Left lung (tissue), 10 donors: Measurements from ENCODE around the gene SLIT2. TPM values are rescaled to one million over a fixed set of nuclear protein-coding genes. Genes with fewer than 3 reads are reported as not detected.
A peak's percentile ranks its signal among the peaks of the same experiment; 100 is the strongest.

Experiments used
- ATAC-seq: fragments of 200-7000 bp; cut with Tn5 transposase; one replicate; pipeline ENCODE4 v1.9.1; 2020; ENCODE audit warnings: moderate library complexity
- DNase-seq, 4 donors: peaks; one replicate each; pipeline ENCODE4 v3.0.0-alpha.2; 2013 to 2020
- H3K27ac ChIP-seq, 2 donors: fragments of 200-600 bp; sonication (generic) in 1 of 2; one replicate each; pipeline versions ENCODE4 v1.5.0 to v1.8.0; 2020 to 2021
- H3K27me3 ChIP-seq, 2 donors: fragments of 200-600 bp; sonication (generic) in 1 of 2; one replicate each; pipeline versions ENCODE4 v1.5.0 to v1.8.0; 2020 to 2021
- H3K36me3 ChIP-seq, 2 donors: fragments of 200-600 bp; sonication (generic) in 1 of 2; one replicate each; pipeline versions ENCODE4 v1.5.0 to v1.8.0; 2020 to 2021
- H3K4me1 ChIP-seq, 2 donors: fragments of 200-600 bp; one replicate each; pipeline ENCODE4 v1.8.0; 2021
- H3K4me3 ChIP-seq, 2 donors: fragments of 200-600 bp; sonication (generic) in 1 of 2; one replicate each; pipeline versions ENCODE4 v1.5.0 to v1.8.0; 2020 to 2021; ENCODE audit warnings: mild to moderate bottlenecking in 1 of 2
- H3K9me3 ChIP-seq, 2 donors: fragments of 200-600 bp; sonication (generic) in 1 of 2; one replicate each; pipeline versions ENCODE4 v1.5.0 to v1.8.0; 2020 to 2021
- CTCF ChIP-seq, 2 donors: fragments of 200-600 bp; sonication (generic) in 1 of 2; IDR thresholded peaks; one replicate each; pipeline versions ENCODE4 v1.5.0 to v1.8.0; 2021; ENCODE audit warnings: antibody characterized with exemption in 2 of 2
- intact Hi-C, 2 donors: fragments of 100-400 bp; cut with DNase I; formaldehyde crosslinking; loops; one replicate each; pipeline versions ENCODE4 v1.11.2 to v1.14.2; 2022
- polyA plus RNA-seq, 6 donors: library from polyadenylated mRNA; unstranded; fragments of 120-200 nt; gene quantifications; one replicate each; pipeline ENCODE4 v1.2.1, GENCODE V29; 2013; ENCODE audit not compliant: insufficient read length in 6 of 6
- total RNA-seq, 2 donors: library from RNA; stranded (reverse); fragmentation: NEBNext Ultra II Directional; extraction: Animal tissue kit (Norgen Biotek cat#: 25700); gene quantifications; one replicate each; pipeline ENCODE4 v1.2.1, GENCODE V29; 2021
- donor health status: DM: no; HTN: yes; CAD: no.
- donor health status: DM: no; HTN: no; CAD: no.

SLIT2 gene
- total and polyA plus RNA-seq, 8 donors = 56.9 to 175 (median 153) TPM

- peak overlapping the region; percentile 4 to 47 for H3K4me3 ChIP-seq
- no peaks in the 10 kb centered on the region for H3K36me3 ChIP-seq
- no peak for DNase-seq
- no peaks in the 10 kb centered on the region for H3K9me3 ChIP-seq
- no peak overlapping the region for H3K27ac ChIP-seq
- intact Hi-C loops = no loop called here
- TF ChIP-seq CTCF (IDR thresholded peaks at IDR 0.05) = no peak
- ATAC-seq = no peak
- peaks cover 18 to 62% of the 10 kb centered on the region in 2 donors for H3K27me3 ChIP-seq
- H3K4me1 ChIP-seq = peaks cover 0 to 14% of the 10 kb centered on the region in 2 donors
Observed at GRCh38 chr4:20255823-20256222, 4.1 kb downstream of the SLIT2 start.

- TF ChIP-seq CTCF (IDR thresholded peaks at IDR 0.05) = no peak
- Histone ChIP-seq H3K9me3 (no peaks in the 10 kb centered on the region), H3K36me3 (no peaks in the 10 kb centered on the region), H3K4me1 (peaks cover 0 to 13% of the 10 kb centered on the region in 2 donors), H3K27ac (no peak overlapping the region), H3K4me3 (peak overlapping the region in 1 of 2 donors; percentile 47), H3K27me3 (peaks cover 18 to 56% of the 10 kb centered on the region in 2 donors)
- intact Hi-C loops = no loop called here
- ATAC-seq (no peak), DNase-seq (no peak)
Observed at GRCh38 chr4:20256381-20256881, 4.7 kb downstream of the SLIT2 start.

GRCh38 chr4:20259707-20260106, 8.0 kb downstream of the SLIT2 start:
- ATAC-seq (no peak), DNase-seq (no peak)
- Histone ChIP-seq H3K4me3 (no peak overlapping the region), H3K4me1 (no peaks in the 10 kb centered on the region), H3K9me3 (no peaks in the 10 kb centered on the region), H3K36me3 (no peaks in the 10 kb centered on the region), H3K27me3 (peaks cover 5 to 23% of the 10 kb centered on the region in 2 donors), H3K27ac (no peak overlapping the region)
- intact Hi-C loops = no loop called here
- no peak for TF ChIP-seq CTCF (IDR thresholded peaks at IDR 0.05)

GRCh38 chr4:20260821-20261220, 9.1 kb downstream of the SLIT2 start:
- no peak overlapping the region for H3K27ac ChIP-seq
- intact Hi-C loops = no loop called here

GRCh38 chr4:20262221-20262620, 10.5 kb downstream of the SLIT2 start:
- TF ChIP-seq CTCF (IDR thresholded peaks at IDR 0.05) = no peak
- no peak for DNase-seq
- Histone ChIP-seq H3K27me3 (no peaks in the 10 kb centered on the region), H3K9me3 (no peaks in the 10 kb centered on the region), H3K4me1 (no peaks in the 10 kb centered on the region), H3K4me3 (no peak overlapping the region), H3K27ac (no peak overlapping the region), H3K36me3 (no peaks in the 10 kb centered on the region)
- intact Hi-C loops = no loop called here
- ATAC-seq = no peak

More at GRCh38 chr4:20260821-20261220, 9.1 kb downstream of the SLIT2 start:
- H3K27me3 ChIP-seq = peaks cover 0 to 12% of the 10 kb centered on the region in 2 donors
- TF ChIP-seq CTCF (IDR thresholded peaks at IDR 0.05) = no peak
- H3K4me1 ChIP-seq = no peaks in the 10 kb centered on the region
- no peak overlapping the region for H3K4me3 ChIP-seq
- no peaks in the 10 kb centered on the region for H3K9me3 ChIP-seq
- ATAC-seq = no peak
- H3K36me3 ChIP-seq = no peaks in the 10 kb centered on the region
- DNase-seq = no peak
